SK-N-MC (cell line): ENCODE measurements around the gene PDZD7.

ENCODE experiments used
- DNase-seq: peaks from one replicate; pipeline ENCODE4 v3.0.0-alpha.2; 2011; ENCODE audit warnings: low read depth, low spot score
- H3K27ac ChIP-seq: fragments of 200-600 bp; sonication (generic); 2 replicates; pipeline ENCODE4 v1.5.1; 2016; ENCODE audit warnings: mixed run types
- H3K36me3 ChIP-seq: fragments of 200-600 bp; sonication (generic); 2 replicates; pipeline ENCODE4 v1.6.1; 2017; ENCODE audit warnings: antibody characterized with exemption, low read length, mixed read lengths; ENCODE audit not compliant: insufficient read depth
- H3K4me3 ChIP-seq: fragments of 200-600 bp; sonication (generic); 2 replicates; pipeline ENCODE4 v1.5.1; 2016
- H3K9ac ChIP-seq: fragments of 200-600 bp; sonication (generic); 2 replicates; pipeline ENCODE4 v1.8.0; 2017; ENCODE audit warnings: mixed run types, mixed read lengths; ENCODE audit not compliant: insufficient read length
- H3K9me3 ChIP-seq: fragments of 200-600 bp; sonication (generic); 2 replicates; pipeline ENCODE4 v1.6.1; 2017; ENCODE audit warnings: low read depth, mild to moderate bottlenecking, antibody characterized with exemption, low read length, moderate library complexity, mixed read lengths
- EZH2 ChIP-seq: fragments of 200-600 bp; sonication (generic); IDR thresholded peaks from one replicate; pipeline ENCODE4 v1.6.1; 2017; ENCODE audit warnings: antibody characterized with exemption
- FOXP2 ChIP-seq: optimal IDR thresholded peaks from 2 replicates; pipeline ENCODE3; 2011; ENCODE audit warnings: mild to moderate bottlenecking, moderate library complexity; ENCODE audit not compliant: insufficient read depth; ENCODE audit errors: extremely low read length, control extremely low read depth
- POLR2AphosphoS5 ChIP-seq: IDR thresholded peaks from 2 replicates; pipeline ENCODE4 v1.6.1; 2012; ENCODE audit warnings: mild to moderate bottlenecking, low read depth, low read length, borderline replicate concordance

Gene PDZD7

DNA sequence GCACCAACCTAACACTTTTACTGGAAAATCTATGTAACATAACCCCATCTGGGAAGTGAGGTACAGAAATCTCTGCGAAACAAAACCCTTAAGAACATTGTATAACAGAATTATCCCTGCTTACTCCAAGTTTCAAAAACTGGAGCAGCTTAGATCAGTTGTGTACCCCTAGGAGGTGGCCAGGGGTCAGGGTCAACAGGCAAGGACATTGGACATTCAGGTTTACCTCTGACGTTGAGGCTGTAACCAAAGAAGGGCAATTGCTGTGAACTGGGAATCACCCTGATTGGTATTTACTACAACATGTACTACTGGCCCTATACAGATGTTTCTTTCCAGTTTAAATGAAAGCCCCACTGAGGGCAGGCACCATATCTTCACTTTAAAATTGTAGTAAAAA, 13.2 kb upstream of the PDZD7 start:
- no peak for DNase-seq
- H3K9ac ChIP-seq, result no peak overlapping the region
- no peak overlapping the region for H3K27ac ChIP-seq
- H3K9me3 ChIP-seq, result no peaks in the 10 kb centered on the region
- no peak overlapping the region for H3K4me3 ChIP-seq
- no peak for TF ChIP-seq EZH2
- no peak for TF ChIP-seq POLR2AphosphoS5
- no peak for TF ChIP-seq FOXP2
- H3K36me3 ChIP-seq, result no peaks in the 10 kb centered on the region

DNA sequence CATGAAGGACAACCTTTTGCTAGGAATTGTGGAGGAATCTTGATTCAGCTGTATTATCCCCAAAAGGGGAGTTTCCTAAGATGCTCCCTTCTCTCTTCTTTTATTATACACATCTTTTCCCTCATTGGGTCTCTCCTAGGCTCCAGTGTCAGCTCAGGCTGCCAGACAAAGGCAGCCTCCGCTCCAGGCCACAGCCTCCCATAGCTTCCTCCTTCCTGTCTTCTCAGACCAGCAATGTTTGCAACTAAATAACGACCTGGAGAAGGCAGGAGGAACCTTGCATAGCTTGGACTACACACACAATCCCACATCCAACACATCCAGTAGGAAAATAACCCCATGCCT, 12.4 kb upstream of the PDZD7 start:
- H3K4me3 ChIP-seq, result peak overlapping the region; percentile 79
- H3K9ac ChIP-seq, result peak overlapping the region; percentile 67
- H3K9me3 ChIP-seq, result no peaks in the 10 kb centered on the region
- H3K36me3 ChIP-seq, result no peaks in the 10 kb centered on the region
- peak overlapping the region; percentile 65; the same call in 1 of the 2 replicates for H3K27ac ChIP-seq
- TF ChIP-seq POLR2AphosphoS5, result no peak
- TF ChIP-seq FOXP2, result no peak
- no peak for TF ChIP-seq EZH2
- DNase-seq, result no peak

DNA sequence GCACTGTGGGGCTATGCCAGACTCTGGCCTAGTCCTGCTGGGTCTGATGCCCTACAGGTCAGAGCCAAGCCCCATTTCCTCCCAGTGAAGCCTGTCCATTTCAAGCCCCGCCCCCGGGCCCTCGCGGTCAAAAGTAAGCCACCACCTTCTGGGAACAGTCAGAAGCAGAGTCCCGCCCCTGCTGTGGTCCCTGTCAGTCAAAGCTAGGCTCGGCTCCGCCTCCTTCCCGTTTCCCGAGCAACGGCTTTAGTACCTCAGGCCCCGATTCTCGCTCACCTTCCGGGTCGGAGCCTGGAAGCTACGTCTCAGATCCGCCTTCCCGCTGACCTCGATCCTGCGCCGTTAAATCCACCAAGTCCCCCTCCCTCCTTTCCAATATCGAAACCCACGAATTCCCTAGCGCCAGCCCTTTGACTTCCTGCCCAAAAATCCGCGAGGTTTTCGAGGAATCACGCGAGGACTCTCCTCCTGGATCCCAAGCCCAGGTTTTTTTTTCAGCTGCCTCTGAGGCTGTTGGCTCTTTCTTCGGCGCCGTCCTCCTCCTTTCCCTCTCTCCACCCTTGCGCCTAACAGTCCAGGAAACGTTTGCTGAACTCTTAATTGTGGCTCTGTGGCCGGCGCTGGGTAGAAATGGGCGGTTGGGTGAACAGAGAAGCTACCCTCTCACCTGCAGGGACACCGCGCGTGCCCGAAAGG, 11.9 kb upstream of the PDZD7 start:
- no peaks in the 10 kb centered on the region for H3K36me3 ChIP-seq
- peak overlapping the region; percentile 79 for H3K4me3 ChIP-seq
- TF ChIP-seq EZH2 (no peak), FOXP2 (no peak), POLR2AphosphoS5 (no peak; the same call in 1 of the 2 replicates)
- H3K27ac ChIP-seq, result peak overlapping the region; percentile 67; the same call in 1 of the 2 replicates
- peak overlapping the region; percentile 67 for H3K9ac ChIP-seq
- no peak for DNase-seq
- H3K9me3 ChIP-seq, result no peaks in the 10 kb centered on the region

DNA sequence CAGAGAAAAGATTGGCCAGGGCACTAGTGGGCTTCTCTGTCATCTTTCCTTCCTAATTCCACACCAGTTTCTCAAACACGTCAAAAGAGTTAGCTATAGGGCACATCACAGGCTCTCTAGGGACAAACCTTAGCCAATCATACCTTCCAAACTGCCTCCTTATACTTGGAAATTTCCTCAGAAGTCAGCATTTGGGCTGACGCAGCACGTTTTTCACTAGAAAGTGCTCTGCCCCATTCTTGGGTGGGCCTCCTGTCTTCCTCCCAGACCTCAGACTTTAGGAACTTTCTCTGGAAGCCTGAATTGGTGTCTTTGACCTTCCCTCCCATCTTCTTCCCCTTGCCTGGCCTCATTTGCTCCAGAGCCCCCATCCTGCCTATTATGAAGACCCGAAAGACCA, 11.2 kb upstream of the PDZD7 start:
- TF ChIP-seq EZH2 (no peak), FOXP2 (no peak), POLR2AphosphoS5 (no peak)
- Histone ChIP-seq H3K36me3 (no peaks in the 10 kb centered on the region), H3K27ac (0 out of 2 replicates have a peak overlapping the region, but pooled peaks have one; percentile 19), H3K9me3 (no peaks in the 10 kb centered on the region), H3K4me3 (peak overlapping the region; percentile 79), H3K9ac (peak overlapping the region; percentile 67)
- no peak for DNase-seq

DNA sequence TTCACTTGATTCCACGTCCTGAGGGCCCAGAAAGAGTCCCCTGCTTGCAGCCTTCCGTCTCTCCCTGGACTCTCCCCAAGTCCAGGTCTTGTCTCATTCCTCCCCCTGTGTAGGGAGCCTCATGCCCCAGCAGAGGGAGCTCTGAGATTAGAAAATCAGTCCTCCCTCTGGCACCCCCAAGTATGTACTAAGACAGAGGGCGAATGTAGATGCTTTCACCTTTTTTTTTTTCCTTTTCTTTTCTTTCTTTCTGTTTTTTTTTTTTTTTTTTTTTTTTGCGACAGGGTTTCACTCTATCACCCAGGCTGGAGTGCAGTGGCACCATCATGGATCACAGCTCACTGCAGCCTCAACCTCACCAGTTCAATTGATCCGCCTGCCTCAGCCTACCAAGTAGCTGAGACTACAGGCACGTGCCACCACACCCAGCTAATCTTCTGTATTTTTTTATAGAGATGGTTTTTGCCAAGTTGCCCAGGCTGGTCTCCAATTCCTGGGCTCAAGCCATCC, 10.4 kb upstream of the PDZD7 start:
- no peaks in the 10 kb centered on the region for H3K36me3 ChIP-seq
- H3K27ac ChIP-seq, result no peak overlapping the region
- no peak overlapping the region for H3K9ac ChIP-seq
- no peak for TF ChIP-seq POLR2AphosphoS5
- no peak for TF ChIP-seq EZH2
- TF ChIP-seq FOXP2, result no peak
- no peak for DNase-seq
- no peaks in the 10 kb centered on the region for H3K9me3 ChIP-seq
- no peak overlapping the region for H3K4me3 ChIP-seq

DNA sequence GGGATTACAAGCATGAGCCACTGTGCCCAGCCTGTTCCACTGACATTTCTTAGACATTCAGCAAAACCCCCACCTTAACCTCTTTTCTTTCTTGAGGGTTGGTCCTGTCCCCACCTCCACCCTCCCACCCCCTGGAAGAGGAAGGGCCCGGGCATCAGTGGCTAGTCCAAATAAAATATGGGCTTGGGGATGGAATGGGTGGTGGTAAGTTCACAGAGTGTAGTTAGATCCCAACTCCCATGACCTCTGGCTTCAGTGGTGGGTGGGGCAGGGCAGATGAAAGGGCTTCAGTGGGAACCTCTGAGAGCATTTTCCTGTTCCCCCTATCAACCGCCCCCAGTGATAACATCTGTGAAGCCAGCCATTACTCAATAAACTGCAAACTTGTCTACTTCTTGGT, 9.9 kb upstream of the PDZD7 start:
- Histone ChIP-seq H3K36me3 (no peaks in the 10 kb centered on the region), H3K4me3 (no peak overlapping the region), H3K27ac (no peak overlapping the region), H3K9ac (no peak overlapping the region), H3K9me3 (no peaks in the 10 kb centered on the region)
- no peak for TF ChIP-seq POLR2AphosphoS5
- no peak for TF ChIP-seq FOXP2
- no peak for TF ChIP-seq EZH2
- DNase-seq, result no peak

DNA sequence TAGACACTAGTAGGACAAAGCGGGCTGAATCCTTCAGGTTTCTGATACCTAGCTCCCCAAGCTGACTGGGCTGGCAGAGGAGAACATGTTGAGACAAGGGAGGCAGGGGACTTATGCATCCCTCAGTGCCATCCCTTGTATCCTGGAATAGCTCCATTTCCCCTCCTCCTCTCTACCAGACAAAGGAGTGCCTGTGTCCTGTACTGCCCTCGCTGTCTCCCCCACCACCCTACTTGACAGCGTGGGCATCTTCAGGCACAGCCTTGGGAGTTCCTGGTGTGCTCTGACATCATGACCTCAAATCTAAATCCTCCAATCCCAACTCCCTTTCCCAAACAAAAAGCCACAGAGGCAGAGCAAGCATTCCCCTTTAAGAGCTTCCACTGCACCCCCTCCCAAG, 9.1 kb upstream of the PDZD7 start:
- no peak overlapping the region for H3K9ac ChIP-seq

DNA sequence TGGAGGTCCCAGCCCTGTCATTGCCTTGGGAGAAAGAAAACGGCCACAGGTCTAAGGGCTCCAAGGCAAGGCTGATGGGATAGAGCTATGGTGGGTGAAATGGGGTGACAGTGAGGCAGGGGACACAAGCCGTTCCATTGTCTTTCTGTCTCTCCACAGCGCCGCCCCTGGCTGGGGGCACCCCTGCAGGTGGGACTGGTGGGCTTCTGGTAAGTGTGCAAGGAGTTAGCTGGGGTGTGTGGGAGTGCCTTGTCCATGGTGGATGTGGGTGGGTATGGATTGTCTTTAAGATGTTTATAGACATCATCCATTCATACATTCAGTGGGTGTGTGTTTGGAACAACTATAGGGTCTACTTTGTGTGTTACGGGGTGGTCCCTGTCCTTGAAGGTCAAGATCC, 7.6 kb upstream of the PDZD7 start:
- Histone ChIP-seq H3K36me3 (no peaks in the 10 kb centered on the region), H3K27ac (no peak overlapping the region), H3K9ac (no peak overlapping the region), H3K4me3 (no peak overlapping the region), H3K9me3 (no peaks in the 10 kb centered on the region)
- no peak for DNase-seq
- TF ChIP-seq POLR2AphosphoS5, result no peak
- no peak for TF ChIP-seq EZH2
- TF ChIP-seq FOXP2, result no peak

More for the DNA sequence above, 9.1 kb upstream of the PDZD7 start:
- TF ChIP-seq POLR2AphosphoS5, result no peak
- no peak for TF ChIP-seq FOXP2
- no peak for TF ChIP-seq EZH2
- no peaks in the 10 kb centered on the region for H3K9me3 ChIP-seq
- no peak overlapping the region for H3K27ac ChIP-seq
- no peak overlapping the region for H3K4me3 ChIP-seq
- no peaks in the 10 kb centered on the region for H3K36me3 ChIP-seq
- DNase-seq, result no peak
